Tibial nerve (tissue), 4 donors: ENCODE data around the gene SLCO2A1. TPM values are rescaled to one million over a fixed set of nuclear protein-coding genes. Genes with fewer than 3 reads are reported as not detected.

Experiments
- DNase-seq, 2 donors: peaks; one replicate each; pipeline ENCODE4 v3.0.0-alpha.2; 2019; ENCODE audit warnings: low spot score in 2 of 2
- H3K27ac ChIP-seq, 4 donors: fragments of 200-600 bp; sonication (generic) in 3 of 4; one replicate each; pipeline ENCODE4 v1.5.1; 2017 to 2019; ENCODE audit warnings: mild to moderate bottlenecking in 1 of 4
- H3K27me3 ChIP-seq, 2 donors: fragments of 200-600 bp; sonication (generic) in 1 of 2; one replicate each; pipeline versions ENCODE4 v1.5.1 to v1.6.0; 2017 to 2019
- H3K36me3 ChIP-seq, 3 donors: fragments of 200-600 bp; sonication (generic); one replicate each; pipeline ENCODE4 v1.5.1; 2018 to 2019
- H3K4me1 ChIP-seq, 4 donors: fragments of 200-600 bp; sonication (generic) in 3 of 4; one replicate each; pipeline ENCODE4 v1.5.1; 2017 to 2019
- H3K4me3 ChIP-seq, 4 donors: fragments of 200-600 bp; sonication (generic) in 3 of 4; one replicate each; pipeline ENCODE4 v1.5.1; 2017 to 2019; ENCODE audit warnings: mild to moderate bottlenecking in 1 of 4, moderate library complexity in 1 of 4
- H3K9me3 ChIP-seq, 4 donors: fragments of 200-600 bp; sonication (generic) in 3 of 4; one replicate each; pipeline ENCODE4 v1.5.1; 2017 to 2019
- CTCF ChIP-seq, 5 experiments: fragments of 200-600 bp in 3 of 5; fragments of 450-650 bp in 2 of 5; sonication (generic) in 3 of 5; IDR thresholded peaks; one replicate each; pipeline ENCODE4 v1.5.1; 2016 to 2019; ENCODE audit warnings: antibody characterized with exemption in 5 of 5, mild to moderate bottlenecking in 3 of 5, moderate library complexity in 2 of 5
- EP300 ChIP-seq, 2 donors: sonication (generic); formaldehyde crosslinking; IDR thresholded peaks; one replicate each; pipeline ENCODE4 v1.6.1; 2017; ENCODE audit warnings: antibody characterized with exemption in 2 of 2, mild to moderate bottlenecking in 1 of 2
- POLR2A ChIP-seq, 2 donors: fragments of 450-650 bp; IDR thresholded peaks; one replicate each; pipeline ENCODE4 v1.6.1; 2017; ENCODE audit warnings: antibody characterized with exemption in 2 of 2, mild to moderate bottlenecking in 2 of 2, moderate library complexity in 2 of 2
- WGBS, 2 donors: methylation state at CpG; one replicate each; pipeline ENCODE4 v1.1.5; 2018; 5-methylcytosine and 5-hydroxymethylcytosine counted together
- total RNA-seq, 4 donors: library from RNA; depleted of rRNA; stranded (reverse); fragments of >200 nt; gene quantifications; one replicate each; pipeline ENCODE4 v1.1.0, GENCODE V29; 2016

The SLCO2A1 gene
- total RNA-seq, 4 donors from 2014 or later, result 8.8 to 22.9 (median 12.2) TPM

- H3K9me3 ChIP-seq, result peaks cover 0 to 19% (median 0%) of the 10 kb centered on the region in 4 donors
- H3K36me3 ChIP-seq, result peaks cover 0 to 8% (median 0%) of the 10 kb centered on the region in 3 donors
- H3K4me3 ChIP-seq, result no peak overlapping the region
- DNase-seq, result no peak
- no peaks in the 10 kb centered on the region for H3K4me1 ChIP-seq
- H3K27ac ChIP-seq, result no peak overlapping the region
- WGBS, 2 donors, result 82 to 92% methylated on average over 5 of the region's 5 CpGs
- TF ChIP-seq EP300 (IDR thresholded peaks at IDR 0.05) (no peak), CTCF (IDR thresholded peaks at IDR 0.05) (no peak), POLR2A (IDR thresholded peaks at IDR 0.05) (no peak)
- H3K27me3 ChIP-seq, result no peaks in the 10 kb centered on the region
Observed at GRCh38 chr3:133970339-133970738, 59.4 kb downstream of the SLCO2A1 start.

GRCh38 chr3:133967992-133968892 lies 61.5 kb downstream of the SLCO2A1 start:
- Histone ChIP-seq H3K4me3 (no peak overlapping the region), H3K36me3 (peaks cover 0 to 2% (median 0%) of the 10 kb centered on the region in 3 donors), H3K4me1 (peaks cover 0 to 15% (median 2%) of the 10 kb centered on the region in 4 donors), H3K27ac (peak overlapping the region in 1 of 4 donors; percentile 24), H3K27me3 (no peaks in the 10 kb centered on the region), H3K9me3 (peaks cover 0 to 15% (median 0%) of the 10 kb centered on the region in 4 donors)
- DNase-seq, result no peak
- WGBS, 2 donors, result 69% methylated on average over 15 of the region's 15 CpGs
- TF ChIP-seq EP300 (IDR thresholded peaks at IDR 0.05), result no peak

GRCh38 chr3:133966954-133967353 lies 62.8 kb downstream of the SLCO2A1 start:
- 89 to 93% methylated on average over 4 of the region's 4 CpGs for WGBS, 2 donors
- Histone ChIP-seq H3K27ac (peak overlapping the region in 1 of 4 donors; percentile 18), H3K27me3 (no peaks in the 10 kb centered on the region), H3K9me3 (peaks cover 0 to 4% (median 0%) of the 10 kb centered on the region in 4 donors), H3K36me3 (no peaks in the 10 kb centered on the region), H3K4me1 (peaks cover 0 to 25% (median 2%) of the 10 kb centered on the region in 4 donors), H3K4me3 (no peak overlapping the region)
- DNase-seq, result no peak
- TF ChIP-seq CTCF (IDR thresholded peaks at IDR 0.05) (no peak), EP300 (IDR thresholded peaks at IDR 0.05) (no peak), POLR2A (IDR thresholded peaks at IDR 0.05) (no peak)

GRCh38 chr3:133965906-133966305 lies 63.8 kb downstream of the SLCO2A1 start:
- DNase-seq, result no peak
- H3K27ac ChIP-seq, result peak overlapping the region in 1 of 4 donors; percentile 71
- H3K4me3 ChIP-seq, result no peak overlapping the region
- H3K9me3 ChIP-seq, result no peaks in the 10 kb centered on the region
- H3K36me3 ChIP-seq, result no peaks in the 10 kb centered on the region
- no peaks in the 10 kb centered on the region for H3K27me3 ChIP-seq
- H3K4me1 ChIP-seq, result peaks cover 0 to 25% (median 2%) of the 10 kb centered on the region in 4 donors
- 75 to 82% methylated on average over 4 of the region's 4 CpGs for WGBS, 2 donors
- TF ChIP-seq EP300 (IDR thresholded peaks at IDR 0.05), result no peak
- no peak for TF ChIP-seq CTCF (IDR thresholded peaks at IDR 0.05)
- no peak for TF ChIP-seq POLR2A (IDR thresholded peaks at IDR 0.05)

GRCh38 chr3:133965013-133965570 lies 64.6 kb downstream of the SLCO2A1 start:
- Histone ChIP-seq H3K4me1 (peaks cover 0 to 25% (median 2%) of the 10 kb centered on the region in 4 donors), H3K9me3 (peaks cover 0 to 2% (median 0%) of the 10 kb centered on the region in 4 donors), H3K27me3 (no peaks in the 10 kb centered on the region), H3K4me3 (no peak overlapping the region), H3K27ac (peak overlapping the region in 1 of 4 donors; percentile 71), H3K36me3 (no peaks in the 10 kb centered on the region)
- no peak for TF ChIP-seq POLR2A (IDR thresholded peaks at IDR 0.05)
- TF ChIP-seq CTCF (IDR thresholded peaks at IDR 0.05), result no peak
- TF ChIP-seq EP300 (IDR thresholded peaks at IDR 0.05), result no peak
- WGBS, 2 donors, result 81 to 87% methylated on average over 12 of the region's 12 CpGs
- no peak for DNase-seq
